Kidney (tissue), 14 donors: ENCODE measurements around the gene PIGC. TPM values are rescaled to one million over a fixed set of nuclear protein-coding genes. Genes with fewer than 3 reads are reported as not detected.

ENCODE experiments used
- DNase-seq, 5 donors: peaks; one replicate each; pipeline ENCODE4 v3.0.0-alpha.2; 2013 to 2020
- FAIRE-seq: peaks from 2 replicates; lab custom pipeline; 2012; peaks lifted over from hg19 to GRCh38; lab: Jason Lieb, UNC
- H3K27ac ChIP-seq, 2 donors: one replicate each; pipeline ENCODE4 v1.7.0; 2013; ENCODE audit warnings: low read depth in 2 of 2, low read length in 2 of 2, inconsistent platforms in 1 of 2
- H3K27me3 ChIP-seq: one replicate; pipeline ENCODE4 v1.7.1; 2013; ENCODE audit warnings: low read length, inconsistent platforms; ENCODE audit not compliant: control insufficient read depth, insufficient read depth
- H3K36me3 ChIP-seq, 3 donors: one replicate each; pipeline versions ENCODE4 v1.7.0 to v1.7.1; 2013; ENCODE audit warnings: low read length in 3 of 3, control low read depth in 1 of 3, inconsistent platforms in 1 of 3; ENCODE audit not compliant: insufficient read depth in 3 of 3, control insufficient read depth in 2 of 3
- H3K4me1 ChIP-seq, 3 donors: one replicate each; pipeline versions ENCODE4 v1.7.0 to v1.7.1; 2013; ENCODE audit warnings: low read length in 3 of 3, inconsistent platforms in 1 of 3, low read depth in 1 of 3; ENCODE audit not compliant: control insufficient read depth in 2 of 3, insufficient read depth in 2 of 3
- H3K4me3 ChIP-seq, 3 donors: one replicate each; pipeline versions ENCODE4 v1.7.0 to v1.8.1; 2013; ENCODE audit warnings: low read length in 3 of 3, control low read depth in 1 of 3, inconsistent platforms in 1 of 3
- H3K9ac ChIP-seq, 3 donors: one replicate each; pipeline versions ENCODE4 v1.7.0 to v1.7.1; 2013; ENCODE audit warnings: low read length in 3 of 3, control low read depth in 1 of 3, inconsistent platforms in 1 of 3
- H3K9me3 ChIP-seq, 3 donors: one replicate each; pipeline versions ENCODE4 v1.7.0 to v1.7.1; 2013; ENCODE audit warnings: low read length in 3 of 3, control low read depth in 1 of 3, inconsistent platforms in 1 of 3; ENCODE audit not compliant: control insufficient read depth in 2 of 3, insufficient read depth in 1 of 3
- CTCF ChIP-seq: IDR thresholded peaks from 3 replicates; pipeline ENCODE4 v1.5.1; 2012; ENCODE audit warnings: mild to moderate bottlenecking, moderate library complexity, borderline replicate concordance; ENCODE audit not compliant: insufficient read depth; ENCODE audit errors: extremely low read depth
- intact Hi-C: fragments of 100-400 bp; cut with DNase I; formaldehyde crosslinking; loops from one replicate; pipeline ENCODE4 v1.11.1; 2022
- polyA plus RNA-seq: library from polyadenylated mRNA; stranded (reverse); fragments of 350-450 nt; fragmentation: Illumina TruSeq; extraction: RNeasy Lipid Tissue Mini Kit (QIAGEN cat#74804); gene quantifications from one replicate; pipeline ENCODE4 v1.2.3, GENCODE V29; 2014; ENCODE audit warnings: low read depth, low replicate concordance; ENCODE audit not compliant: insufficient read depth
- total RNA-seq: library from RNA; stranded (reverse); fragmentation: NEBNext Ultra II Directional; extraction: Animal tissue kit (Norgen Biotek cat#: 25700); gene quantifications from one replicate; pipeline ENCODE4 v1.2.1, GENCODE V29; 2021
- donor health status: control.
- donor health status: control.
- donor health status: control.
- donor health status: control.
- donor health status: control.
- donor health status: DM: yes; HTN: yes; CAD: no.
- donor health status: Normal renal cell carcinoma (clear cell type).

The PIGC gene
- total and polyA plus RNA-seq, 2 donors from 2014 or later = 27.6 to 28.6 TPM

GRCh38 chr1:172467446-172467845 lies 23.6 kb upstream of the PIGC start:
- Histone ChIP-seq H3K4me3 (no peak overlapping the region), H3K9me3 (no peaks in the 10 kb centered on the region), H3K9ac (no peak overlapping the region), H3K27me3 (no peaks in the 10 kb centered on the region), H3K27ac (no peak overlapping the region), H3K4me1 (no peaks in the 10 kb centered on the region), H3K36me3 (no peaks in the 10 kb centered on the region)
- FAIRE-seq (no peak), DNase-seq (no peak)
- no peak for TF ChIP-seq CTCF
- intact Hi-C loops = no loop called here

- Histone ChIP-seq H3K9ac (no peak overlapping the region), H3K36me3 (no peaks in the 10 kb centered on the region), H3K4me3 (no peak overlapping the region), H3K4me1 (no peaks in the 10 kb centered on the region), H3K27me3 (no peaks in the 10 kb centered on the region), H3K27ac (no peak overlapping the region), H3K9me3 (no peaks in the 10 kb centered on the region)
- intact Hi-C loops = no loop called here
- no peak for TF ChIP-seq CTCF
- FAIRE-seq (no peak), DNase-seq (no peak)
Observed at GRCh38 chr1:172466795-172467407, 23.0 kb upstream of the PIGC start.

- Histone ChIP-seq H3K36me3 (no peaks in the 10 kb centered on the region), H3K27ac (no peak overlapping the region), H3K27me3 (no peaks in the 10 kb centered on the region), H3K9me3 (no peaks in the 10 kb centered on the region), H3K9ac (no peak overlapping the region), H3K4me3 (no peak overlapping the region), H3K4me1 (no peaks in the 10 kb centered on the region)
- no peak for FAIRE-seq
- DNase-seq = no peak
- intact Hi-C loops = no loop called here
- TF ChIP-seq CTCF = no peak
Observed at GRCh38 chr1:172465617-172466016, 21.7 kb upstream of the PIGC start.

GRCh38 chr1:172460887-172461315 lies 17.0 kb upstream of the PIGC start:
- no peak overlapping the region for H3K9ac ChIP-seq
- DNase-seq = peak in 1 of 5 donors; percentile 18
- H3K4me3 ChIP-seq = no peak overlapping the region
- H3K27me3 ChIP-seq = no peaks in the 10 kb centered on the region
- intact Hi-C loops = no loop called here
- no peak for FAIRE-seq
- no peaks in the 10 kb centered on the region for H3K36me3 ChIP-seq
- H3K4me1 ChIP-seq = no peaks in the 10 kb centered on the region
- no peak for TF ChIP-seq CTCF
- no peak overlapping the region for H3K27ac ChIP-seq
- H3K9me3 ChIP-seq = no peaks in the 10 kb centered on the region
